Measurements from ENCODE around the gene RFNG.

The RFNG gene

GRCh38 chr17:82058230-82058854, 6.7 kb upstream of the RFNG start:
- no peak for DNase-seq

GRCh38 chr17:82056729-82057621, 5.4 kb upstream of the RFNG start:
- DNase-seq, result no peak

GRCh38 chr17:82055965-82056728, 4.5 kb upstream of the RFNG start:
- DNase-seq, result no peak

GRCh38 chr17:82055023-82055964, 3.7 kb upstream of the RFNG start:
- DNase-seq, result no peak

GRCh38 chr17:82054351-82055022, 2.9 kb upstream of the RFNG start:
- no peak for DNase-seq

GRCh38 chr17:82053556-82054263, 2.1 kb upstream of the RFNG start:
- DNase-seq, result no peak

- DNase-seq, result no peak
Measured at GRCh38 chr17:82053130-82053529, 1.5 kb upstream of the RFNG start.

GRCh38 chr17:82052638-82053059, 1.0 kb upstream of the RFNG start:
- no peak for DNase-seq

- DNase-seq, result no peak
Measured at GRCh38 chr17:82050761-82051641, 610 bp downstream of the RFNG start.

GRCh38 chr17:82050152-82050760, 1.4 kb downstream of the RFNG start:
- no peak for DNase-seq

GRCh38 chr17:82049521-82049971, 2.1 kb downstream of the RFNG start:
- DNase-seq, result no peak

- no peak for DNase-seq
Measured at GRCh38 chr17:82049106-82049505, 2.5 kb downstream of the RFNG start.

- no peak for DNase-seq
Measured at GRCh38 chr17:82048571-82048971, 3.0 kb downstream of the RFNG start.

- no peak for DNase-seq
Measured at GRCh38 chr17:82047914-82048570, 3.6 kb downstream of the RFNG start.

GRCh38 chr17:82047379-82047778, 4.2 kb downstream of the RFNG start:
- no peak for DNase-seq

- no peak for DNase-seq
Measured at GRCh38 chr17:82046903-82047302, 4.7 kb downstream of the RFNG start.

GRCh38 chr17:82045936-82046484, 5.6 kb downstream of the RFNG start:
- DNase-seq, result no peak

- no peak for DNase-seq
Measured at GRCh38 chr17:82043507-82043906, 8.1 kb downstream of the RFNG start.

- DNase-seq, result no peak
Measured at GRCh38 chr17:82042649-82043048, 9.0 kb downstream of the RFNG start.

Measured in activated CD4-positive, alpha-beta T cell treated with anti-CD3 and anti-CD28 coated beads for 1 hour (primary cell).